Upper lobe of right lung (tissue), 1 donor: ENCODE results near the gene EFR3B. TPM values are rescaled to one million over a fixed set of nuclear protein-coding genes. Genes with fewer than 3 reads are reported as not detected.
A peak's percentile ranks its signal among the peaks of the same experiment; 100 is the strongest.

Source experiments
- ATAC-seq: fragments of 200-7000 bp; cut with Tn5 transposase; one replicate; pipeline ENCODE4 v1.9.1; 2020; ENCODE audit warnings: mild to moderate bottlenecking, moderate library complexity
- DNase-seq: peaks from one replicate; pipeline ENCODE4 v3.0.0-alpha.2; 2020
- H3K27ac ChIP-seq: fragments of 200-600 bp; one replicate; pipeline ENCODE4 v1.8.0; 2022
- H3K27me3 ChIP-seq: fragments of 200-600 bp; one replicate; pipeline ENCODE4 v1.8.0; 2022; ENCODE audit warnings: mild to moderate bottlenecking
- H3K36me3 ChIP-seq: fragments of 200-600 bp; one replicate; pipeline ENCODE4 v1.8.0; 2022
- H3K4me1 ChIP-seq: fragments of 200-600 bp; one replicate; pipeline ENCODE4 v1.8.0; 2022
- H3K4me3 ChIP-seq: fragments of 200-600 bp; one replicate; pipeline ENCODE4 v1.8.0; 2022; ENCODE audit warnings: mild to moderate bottlenecking
- H3K9me3 ChIP-seq: fragments of 200-600 bp; one replicate; pipeline ENCODE4 v1.8.0; 2022
- CTCF ChIP-seq: fragments of 200-600 bp; IDR thresholded peaks from one replicate; pipeline ENCODE4 v1.8.0; 2022; ENCODE audit warnings: antibody characterized with exemption
- intact Hi-C: fragments of 100-400 bp; cut with DNase I; formaldehyde crosslinking; loops from one replicate; pipeline ENCODE4 v1.11.0; 2022
- total RNA-seq: library from RNA; stranded (reverse); fragmentation: NEBNext Ultra II Directional; extraction: Animal tissue kit (Norgen Biotek cat#: 25700); gene quantifications from one replicate; pipeline ENCODE4 v1.2.1, GENCODE V29; 2021
- donor health status: DM: no; HTN: yes; CAD: no; lungs with severe emphysema.

Gene EFR3B
- total RNA-seq, 1 donor from 2014 or later: 10.7 TPM

- H3K4me3 ChIP-seq: no peak overlapping the region
- ATAC-seq (no peak), DNase-seq (no peak)
- no peak overlapping the region for H3K27ac ChIP-seq
- no peaks in the 10 kb centered on the region for H3K4me1 ChIP-seq
- no peaks in the 10 kb centered on the region for H3K9me3 ChIP-seq
- intact Hi-C loops: no loop called here
- no peaks in the 10 kb centered on the region for H3K27me3 ChIP-seq
- TF ChIP-seq CTCF: no peak
- H3K36me3 ChIP-seq: no peaks in the 10 kb centered on the region
These were observed 13.6 kb downstream of the EFR3B start for GRCh38 chr2:25055376-25055920.

GRCh38 chr2:25056098-25056821 lies 14.4 kb downstream of the EFR3B start:
- ATAC-seq: peak; percentile 29
- Histone ChIP-seq H3K27me3 (no peaks in the 10 kb centered on the region), H3K9me3 (no peaks in the 10 kb centered on the region), H3K4me3 (no peak overlapping the region), H3K4me1 (no peaks in the 10 kb centered on the region), H3K36me3 (no peaks in the 10 kb centered on the region), H3K27ac (no peak overlapping the region)
- TF ChIP-seq CTCF: no peak
- peak; percentile 6 for DNase-seq
- intact Hi-C loops: no loop called here

- no peaks in the 10 kb centered on the region for H3K36me3 ChIP-seq
- no peak overlapping the region for H3K4me3 ChIP-seq
- no peak overlapping the region for H3K27ac ChIP-seq
- no peaks in the 10 kb centered on the region for H3K4me1 ChIP-seq
- no peaks in the 10 kb centered on the region for H3K27me3 ChIP-seq
- DNase-seq (no peak), ATAC-seq (peak; percentile 25)
- no peaks in the 10 kb centered on the region for H3K9me3 ChIP-seq
- intact Hi-C loops: no loop called here
- no peak for TF ChIP-seq CTCF
These were observed 20.6 kb downstream of the EFR3B start for GRCh38 chr2:25062511-25062917.

GRCh38 chr2:25063876-25064660 lies 22.2 kb downstream of the EFR3B start:
- no peaks in the 10 kb centered on the region for H3K36me3 ChIP-seq
- ATAC-seq (no peak), DNase-seq (no peak)
- no peak for TF ChIP-seq CTCF
- H3K27ac ChIP-seq: no peak overlapping the region
- no peaks in the 10 kb centered on the region for H3K27me3 ChIP-seq
- H3K4me3 ChIP-seq: no peak overlapping the region
- H3K9me3 ChIP-seq: no peaks in the 10 kb centered on the region
- H3K4me1 ChIP-seq: no peaks in the 10 kb centered on the region
- intact Hi-C loops: no loop called here

GRCh38 chr2:25065768-25066167 lies 23.9 kb downstream of the EFR3B start:
- H3K36me3 ChIP-seq: no peaks in the 10 kb centered on the region
- no peak for DNase-seq
- H3K27ac ChIP-seq: no peak overlapping the region
- no peak for TF ChIP-seq CTCF
- no peaks in the 10 kb centered on the region for H3K27me3 ChIP-seq
- H3K9me3 ChIP-seq: no peaks in the 10 kb centered on the region
- H3K4me1 ChIP-seq: no peaks in the 10 kb centered on the region
- ATAC-seq: no peak
- intact Hi-C loops: no loop called here
- no peak overlapping the region for H3K4me3 ChIP-seq
